IMR-90 (cell line): ENCODE data around the gene PLPP1. TPM values are rescaled to one million over a fixed set of nuclear protein-coding genes. Genes with fewer than 3 reads are reported as not detected.

Experiments
- ATAC-seq: fragments of 200-7000 bp; cut with Tn5 transposase; 2 replicates; pipeline ENCODE4 v1.9.1; 2020; ENCODE audit warnings: low read depth, mild to moderate bottlenecking, moderate library complexity
- BruUV-seq: library from RNA; stranded (reverse); fragments of 400-500 nt; replicated peaks from 2 replicates; lab custom pipeline; 2021; lab: Mats Ljungman, UMichigan
- CTCF ChIA-PET: fragments of 300-600 bp; formaldehyde crosslinking; extraction: SDS; loops from one replicate; lab custom pipeline; 2021; ENCODE audit warnings: antibody characterized with exemption; lab: Yijun Ruan, JAX
- POLR2A ChIA-PET: fragments of 300-600 bp; sonication (Branson Sonifier 250); formaldehyde crosslinking; loops from one replicate; lab custom pipeline; 2022; ENCODE audit warnings: antibody characterized with exemption; ENCODE audit not compliant: unreplicated experiment; lab: Charles Lee
- DNase-seq: peaks from one replicate; pipeline ENCODE4 v3.0.0; 2013
- H2AFZ ChIP-seq: replicated peaks from 2 replicates; pipeline ENCODE3; 2013; ENCODE audit warnings: low read length, mild to moderate bottlenecking; ENCODE audit not compliant: poor library complexity
- H2AK5ac ChIP-seq: 2 replicates; pipeline ENCODE4 v1.6.1; 2013; ENCODE audit warnings: low read depth, low read length, inconsistent platforms
- H2AK9ac ChIP-seq: replicated peaks from 2 replicates; pipeline ENCODE3; 2013; ENCODE audit warnings: mild to moderate bottlenecking, low read depth, low read length, moderate library complexity; ENCODE audit not compliant: poor library complexity
- H2BK120ac ChIP-seq: 2 replicates; pipeline ENCODE4 v1.6.1; 2013; ENCODE audit warnings: low read depth, low read length, inconsistent platforms
- H2BK15ac ChIP-seq: 3 replicates; pipeline ENCODE4 v1.6.1; 2013; ENCODE audit warnings: low read depth, low read length, inconsistent platforms
- H2BK20ac ChIP-seq: 2 replicates; pipeline ENCODE4 v1.6.1; 2013; ENCODE audit warnings: low read depth, mild to moderate bottlenecking, inconsistent platforms, low read length, moderate library complexity
- H2BK5ac ChIP-seq: 2 replicates; pipeline ENCODE4 v1.6.1; 2013; ENCODE audit warnings: mild to moderate bottlenecking, low read depth, low read length, inconsistent platforms; ENCODE audit not compliant: poor library complexity, severe bottlenecking
- H3K14ac ChIP-seq: replicated peaks from 2 replicates; pipeline ENCODE4 v1.6.1; 2013; ENCODE audit warnings: low read depth, low read length, inconsistent platforms
- H3K18ac ChIP-seq: 2 replicates; pipeline ENCODE4 v1.6.1; 2013; ENCODE audit warnings: low read depth, low read length, control low read depth
- H3K23ac ChIP-seq: 2 replicates; pipeline ENCODE4 v1.6.1; 2013; ENCODE audit warnings: low read depth, low read length, inconsistent platforms
- H3K27ac ChIP-seq: 2 replicates; pipeline ENCODE4 v1.5.1; 2013; ENCODE audit warnings: mild to moderate bottlenecking, control low read depth, low read length; ENCODE audit not compliant: insufficient read depth
- H3K27me3 ChIP-seq: 2 replicates; pipeline ENCODE4 v1.6.1; 2013; ENCODE audit warnings: low read length; ENCODE audit not compliant: control insufficient read depth, insufficient read depth
- H3K36me3 ChIP-seq: 2 replicates; pipeline ENCODE4 v1.6.1; 2013; ENCODE audit warnings: low read length, mixed read lengths; ENCODE audit not compliant: control insufficient read depth, insufficient read depth
- H3K4ac ChIP-seq: 2 replicates; pipeline ENCODE4 v1.6.1; 2013; ENCODE audit warnings: low read depth, low read length, inconsistent platforms
- H3K4me1 ChIP-seq: 2 replicates; pipeline ENCODE4 v1.6.1; 2013; ENCODE audit warnings: low read length, mixed read lengths; ENCODE audit not compliant: control insufficient read depth, insufficient read depth
- H3K4me2 ChIP-seq: 2 replicates; pipeline ENCODE4 v1.6.1; 2013; ENCODE audit warnings: low read depth, mild to moderate bottlenecking, control low read depth, low read length, moderate library complexity
- H3K4me3 ChIP-seq: 2 replicates; pipeline ENCODE4 v1.5.1; 2013; ENCODE audit warnings: low read depth, mild to moderate bottlenecking, control low read depth, low read length, moderate library complexity; ENCODE audit not compliant: insufficient read depth
- H3K56ac ChIP-seq: 2 replicates; pipeline ENCODE4 v1.6.1; 2013; ENCODE audit warnings: low read length, inconsistent platforms; ENCODE audit not compliant: insufficient read depth; ENCODE audit errors: extremely low read depth
- H3K79me1 ChIP-seq, 2 experiments: 2 replicates each; pipeline ENCODE4 v1.6.1; 2013; ENCODE audit warnings: low read length in 2 of 2, inconsistent platforms in 1 of 2, low read depth in 1 of 2
- H3K9ac ChIP-seq: 2 replicates; pipeline ENCODE4 v1.6.1; 2013; ENCODE audit warnings: low read depth, low read length, control low read depth
- H3K9me1 ChIP-seq: 2 replicates; pipeline ENCODE4 v1.6.1; 2013; ENCODE audit warnings: low read length, inconsistent platforms; ENCODE audit not compliant: insufficient read depth
- H3K9me3 ChIP-seq: 2 replicates; pipeline ENCODE4 v1.6.1; 2013; ENCODE audit warnings: low read length; ENCODE audit not compliant: control insufficient read depth, insufficient read depth
- H4K20me1 ChIP-seq: 2 replicates; pipeline ENCODE4 v1.6.1; 2013; ENCODE audit warnings: low read length, inconsistent platforms; ENCODE audit not compliant: insufficient read depth
- H4K5ac ChIP-seq: 2 replicates; pipeline ENCODE4 v1.6.1; 2013; ENCODE audit warnings: mild to moderate bottlenecking, low read depth, low read length, control low read depth
- H4K8ac ChIP-seq, 2 experiments: 2 replicates each; pipeline ENCODE4 v1.6.1; 2013; ENCODE audit warnings: low read depth in 2 of 2, low read length in 2 of 2, control low read depth in 1 of 2, inconsistent platforms in 1 of 2
- H4K91ac ChIP-seq: 2 replicates; pipeline ENCODE4 v1.6.1; 2013; ENCODE audit warnings: low read depth, low read length, inconsistent platforms; ENCODE audit not compliant: insufficient read depth
- BHLHE40 ChIP-seq: fragments of 150-350 bp; IDR thresholded peaks from 2 replicates; pipeline ENCODE4 v1.6.1; 2016; ENCODE audit warnings: mild to moderate bottlenecking, low read depth, low read length
- CEBPB ChIP-seq: IDR thresholded peaks from 2 replicates; pipeline ENCODE4 v1.6.1; 2012; ENCODE audit warnings: low read depth, low read length, improper control_type of control experiment
- FOS ChIP-seq: fragments of 150-350 bp; IDR thresholded peaks from 2 replicates; pipeline ENCODE4 v1.6.1; 2016; ENCODE audit warnings: low read depth, low read length
- MAFK ChIP-seq: IDR thresholded peaks from 2 replicates; pipeline ENCODE4 v1.6.1; 2012; ENCODE audit warnings: low read depth, low read length, improper control_type of control experiment
- NFE2L2 ChIP-seq: fragments of 150-350 bp; IDR thresholded peaks from 2 replicates; pipeline ENCODE4 v1.6.1; 2016; ENCODE audit warnings: low read depth, mild to moderate bottlenecking, low read length
- POLR2A ChIP-seq: IDR thresholded peaks from 2 replicates; pipeline ENCODE4 v1.6.1; 2012; ENCODE audit warnings: mild to moderate bottlenecking, low read depth, low read length
- RAD21 ChIP-seq: IDR thresholded peaks from 2 replicates; pipeline ENCODE4 v1.6.1; 2012; ENCODE audit warnings: low read length, improper control_type of control experiment
- RCOR1 ChIP-seq: IDR thresholded peaks from 2 replicates; pipeline ENCODE4 v1.6.1; 2012; ENCODE audit warnings: mild to moderate bottlenecking, low read length, improper control_type of control experiment; ENCODE audit not compliant: insufficient replicate concordance
- RFX5 ChIP-seq: IDR thresholded peaks from 2 replicates; pipeline ENCODE4 v1.8.0; 2012; ENCODE audit warnings: low read depth, mild to moderate bottlenecking, low read length, moderate library complexity
- WGBS, 2 experiments: methylation state at CpG; one replicate each; pipeline versions ENCODE4 v1.1.5 to v1.1.7; 2013; ENCODE audit warnings: missing lambda C conversion rate in 2 of 2; ENCODE audit not compliant: insufficient read length in 1 of 2; ENCODE audit errors: extremely low coverage in 2 of 2; 5-methylcytosine and 5-hydroxymethylcytosine counted together
- dilution Hi-C: fragments of 300-500 bp; cut with HindIII; formaldehyde crosslinking; loops from one replicate; pipeline ENCODE4 v1.14.3; 2018; ENCODE audit warnings: low sequenced_read_pairs; ENCODE audit not compliant: unreplicated experiment
- in situ Hi-C: fragments of 300-500 bp; cut with MboI; formaldehyde crosslinking; loops from 3 replicates; pipeline ENCODE4 v1.14.3; 2019; ENCODE audit warnings: low sequenced_read_pairs, inconsistent platforms, mixed read lengths
- intact Hi-C: fragments of 100-400 bp; cut with micrococcal nuclease; formaldehyde crosslinking; loops from 2 replicates; pipeline ENCODE4 v1.10.0; 2022
- polyA plus RNA-seq, 3 experiments: library from polyadenylated mRNA; depleted of rRNA; stranded (reverse); fragments of >200 nt; gene quantifications; 2 replicates each; pipeline ENCODE4 v1.2.3, GENCODE V29; 2012; ENCODE audit warnings: low replicate concordance in 1 of 3
- total RNA-seq: library from RNA; depleted of rRNA; stranded (reverse); fragments of >200 nt; gene quantifications from 2 replicates; pipeline ENCODE4 v1.2.3, GENCODE V29; 2012
- TF ChIP-seq, protein P1 (sequence below): fragments of 150-350 bp; IDR thresholded peaks from 2 replicates; pipeline ENCODE4 v1.6.1; 2016; ENCODE audit warnings: low read depth, mild to moderate bottlenecking, low read length, moderate library complexity, borderline replicate concordance
- TF ChIP-seq, protein P2 (sequence below): conservative IDR thresholded peaks from 2 replicates; pipeline ENCODE4 v1.5.1; 2012; ENCODE audit warnings: mild to moderate bottlenecking, low read depth, low read length, improper control_type of control experiment
- TF ChIP-seq, protein P3 (sequence below): fragments of 150-350 bp; IDR thresholded peaks from 2 replicates; pipeline ENCODE4 v1.6.1; 2017; ENCODE audit warnings: mild to moderate bottlenecking, antibody characterized with exemption, low read length, low read depth

The PLPP1 gene
- total and polyA plus RNA-seq, 2 of the 4 experiments (the other 2 are of a cell fraction) = 19.2 to 21.3 TPM

DNA sequence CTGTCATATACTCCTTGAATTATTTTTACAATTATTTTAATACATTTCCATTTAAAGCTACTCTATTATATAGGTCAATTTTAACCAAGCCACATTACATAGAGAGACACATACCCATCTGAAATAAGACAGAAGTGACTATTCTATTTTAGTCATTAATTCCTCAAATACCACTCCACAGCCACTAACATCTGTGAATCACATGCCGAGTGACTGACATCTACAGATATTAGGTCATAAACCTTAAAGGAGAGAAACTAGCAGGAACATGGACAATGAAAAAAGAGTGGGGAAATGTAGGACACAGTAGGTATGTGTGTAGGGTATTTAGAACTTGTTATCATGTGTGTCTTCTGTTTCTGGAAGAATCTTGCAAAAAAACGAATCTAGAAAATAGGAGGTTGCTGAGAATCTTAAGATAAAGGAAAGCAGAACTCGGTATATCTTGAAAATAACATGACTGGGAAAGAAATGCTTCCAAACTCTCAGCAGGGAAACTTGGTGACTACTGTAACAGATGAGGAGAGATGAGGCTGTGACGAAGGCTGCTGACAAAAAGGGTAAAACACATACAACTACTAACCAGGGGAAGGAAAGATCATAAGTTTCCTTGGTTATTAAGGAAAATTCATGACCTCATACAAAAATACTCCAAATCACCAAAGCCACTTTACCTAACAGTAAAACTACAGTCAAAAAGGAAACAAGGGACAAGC, 84.6 kb downstream of the PLPP1 start:
- no peak overlapping the region for H3K4ac ChIP-seq
- intact Hi-C loops (no loop called here), dilution Hi-C loops (no loop called here), in situ Hi-C loops (no loop called here)
- ATAC-seq (no peak), DNase-seq (peak; percentile 53)
- no peak for TF ChIP-seq RFX5
- no peak for TF ChIP-seq CEBPB
- TF ChIP-seq, protein P1, sequence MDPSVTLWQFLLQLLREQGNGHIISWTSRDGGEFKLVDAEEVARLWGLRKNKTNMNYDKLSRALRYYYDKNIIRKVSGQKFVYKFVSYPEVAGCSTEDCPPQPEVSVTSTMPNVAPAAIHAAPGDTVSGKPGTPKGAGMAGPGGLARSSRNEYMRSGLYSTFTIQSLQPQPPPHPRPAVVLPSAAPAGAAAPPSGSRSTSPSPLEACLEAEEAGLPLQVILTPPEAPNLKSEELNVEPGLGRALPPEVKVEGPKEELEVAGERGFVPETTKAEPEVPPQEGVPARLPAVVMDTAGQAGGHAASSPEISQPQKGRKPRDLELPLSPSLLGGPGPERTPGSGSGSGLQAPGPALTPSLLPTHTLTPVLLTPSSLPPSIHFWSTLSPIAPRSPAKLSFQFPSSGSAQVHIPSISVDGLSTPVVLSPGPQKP = no peak
- TF ChIP-seq POLR2A = no peak
- TF ChIP-seq, protein P2, sequence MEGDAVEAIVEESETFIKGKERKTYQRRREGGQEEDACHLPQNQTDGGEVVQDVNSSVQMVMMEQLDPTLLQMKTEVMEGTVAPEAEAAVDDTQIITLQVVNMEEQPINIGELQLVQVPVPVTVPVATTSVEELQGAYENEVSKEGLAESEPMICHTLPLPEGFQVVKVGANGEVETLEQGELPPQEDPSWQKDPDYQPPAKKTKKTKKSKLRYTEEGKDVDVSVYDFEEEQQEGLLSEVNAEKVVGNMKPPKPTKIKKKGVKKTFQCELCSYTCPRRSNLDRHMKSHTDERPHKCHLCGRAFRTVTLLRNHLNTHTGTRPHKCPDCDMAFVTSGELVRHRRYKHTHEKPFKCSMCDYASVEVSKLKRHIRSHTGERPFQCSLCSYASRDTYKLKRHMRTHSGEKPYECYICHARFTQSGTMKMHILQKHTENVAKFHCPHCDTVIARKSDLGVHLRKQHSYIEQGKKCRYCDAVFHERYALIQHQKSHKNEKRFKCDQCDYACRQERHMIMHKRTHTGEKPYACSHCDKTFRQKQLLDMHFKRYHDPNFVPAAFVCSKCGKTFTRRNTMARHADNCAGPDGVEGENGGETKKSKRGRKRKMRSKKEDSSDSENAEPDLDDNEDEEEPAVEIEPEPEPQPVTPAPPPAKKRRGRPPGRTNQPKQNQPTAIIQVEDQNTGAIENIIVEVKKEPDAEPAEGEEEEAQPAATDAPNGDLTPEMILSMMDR = no peak
- TF ChIP-seq FOS = no peak
- TF ChIP-seq NFE2L2 = no peak
- no peak for TF ChIP-seq RAD21
- TF ChIP-seq MAFK = no peak
- no peak for TF ChIP-seq RCOR1
- TF ChIP-seq, protein P3, sequence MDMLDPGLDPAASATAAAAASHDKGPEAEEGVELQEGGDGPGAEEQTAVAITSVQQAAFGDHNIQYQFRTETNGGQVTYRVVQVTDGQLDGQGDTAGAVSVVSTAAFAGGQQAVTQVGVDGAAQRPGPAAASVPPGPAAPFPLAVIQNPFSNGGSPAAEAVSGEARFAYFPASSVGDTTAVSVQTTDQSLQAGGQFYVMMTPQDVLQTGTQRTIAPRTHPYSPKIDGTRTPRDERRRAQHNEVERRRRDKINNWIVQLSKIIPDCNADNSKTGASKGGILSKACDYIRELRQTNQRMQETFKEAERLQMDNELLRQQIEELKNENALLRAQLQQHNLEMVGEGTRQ = no peak
- TF ChIP-seq BHLHE40 = no peak
- no peak overlapping the region for H2BK5ac ChIP-seq
- peaks cover 0 to 1% of the 10 kb centered on the region in 2 experiments; a peak in 3 of 4 replicates for H3K79me1 ChIP-seq
- no peak overlapping the region for H4K91ac ChIP-seq
- no peak overlapping the region for H2AFZ ChIP-seq
- H2AK5ac ChIP-seq = no peak overlapping the region
- no peaks in the 10 kb centered on the region for H3K9me1 ChIP-seq
- H2BK120ac ChIP-seq = no peak overlapping the region
- no peak overlapping the region for H3K27ac ChIP-seq
- BruUV-seq = no TSS peak
- 57% methylated on average over 1 of the region's 4 CpGs; no CpG with 5 or more reads in 1 of the 2 experiments for WGBS, 2 experiments
- ChIA-PET POLR2A (no interaction called here), CTCF (no interaction called here)
- no peak overlapping the region; the same call in 1 of the 2 replicates for H3K23ac ChIP-seq
- H4K20me1 ChIP-seq = no peaks in the 10 kb centered on the region
- no peak overlapping the region for H4K8ac ChIP-seq
- H3K9me3 ChIP-seq = no peaks in the 10 kb centered on the region
- H3K18ac ChIP-seq = no peak overlapping the region
- no peak overlapping the region for H3K14ac ChIP-seq
- no peaks in the 10 kb centered on the region for H3K27me3 ChIP-seq
- no peak overlapping the region for H2BK15ac ChIP-seq
- no peak overlapping the region for H3K56ac ChIP-seq
- H2AK9ac ChIP-seq = no peak overlapping the region
- H3K4me3 ChIP-seq = no peak overlapping the region
- H3K4me1 ChIP-seq = peaks cover 4% of the 10 kb centered on the region; the same call in 1 of the 2 replicates
- H3K9ac ChIP-seq = no peak overlapping the region
- H4K5ac ChIP-seq = no peak overlapping the region
- H3K4me2 ChIP-seq = peak overlapping the region; percentile 14; the same call in 1 of the 2 replicates
- H3K36me3 ChIP-seq = no peaks in the 10 kb centered on the region
- no peak overlapping the region for H2BK20ac ChIP-seq
